Duodenal mucosa (tissue), 2 donors: Measurements from ENCODE around the gene SMARCAD1.
"Not testable (repeated sequence)": the region's sequence is repeated elsewhere in the genome, so short reads cannot be mapped to it uniquely, and the experiment has no call there.

Experiments used
- H3K27ac ChIP-seq: one replicate; pipeline ENCODE4 v1.7.0; 2013; ENCODE audit warnings: low read depth, low read length
- H3K27me3 ChIP-seq, 2 donors: one replicate each; pipeline ENCODE4 v1.7.0; 2013; ENCODE audit warnings: low read length in 2 of 2, control low read depth in 1 of 2; ENCODE audit not compliant: insufficient read depth in 2 of 2, control insufficient read depth in 1 of 2
- H3K36me3 ChIP-seq, 2 donors: one replicate each; pipeline ENCODE4 v1.7.0; 2013; ENCODE audit warnings: low read length in 2 of 2, control low read depth in 1 of 2; ENCODE audit not compliant: insufficient read depth in 2 of 2, control insufficient read depth in 1 of 2
- H3K4me1 ChIP-seq, 2 donors: one replicate each; pipeline ENCODE4 v1.7.0; 2013; ENCODE audit warnings: low read length in 2 of 2, control low read depth in 1 of 2; ENCODE audit not compliant: insufficient read depth in 2 of 2, control insufficient read depth in 1 of 2
- H3K4me3 ChIP-seq, 2 donors: one replicate each; pipeline ENCODE4 v1.7.0; 2013; ENCODE audit warnings: low read length in 2 of 2, low read depth in 1 of 2
- H3K9ac ChIP-seq, 2 donors: one replicate each; pipeline ENCODE4 v1.7.0; 2013; ENCODE audit warnings: low read length in 2 of 2, low read depth in 1 of 2
- H3K9me3 ChIP-seq, 2 donors: one replicate each; pipeline ENCODE4 v1.7.0; 2013; ENCODE audit warnings: low read length in 2 of 2, control low read depth in 1 of 2; ENCODE audit not compliant: control insufficient read depth in 1 of 2

Gene SMARCAD1

DNA sequence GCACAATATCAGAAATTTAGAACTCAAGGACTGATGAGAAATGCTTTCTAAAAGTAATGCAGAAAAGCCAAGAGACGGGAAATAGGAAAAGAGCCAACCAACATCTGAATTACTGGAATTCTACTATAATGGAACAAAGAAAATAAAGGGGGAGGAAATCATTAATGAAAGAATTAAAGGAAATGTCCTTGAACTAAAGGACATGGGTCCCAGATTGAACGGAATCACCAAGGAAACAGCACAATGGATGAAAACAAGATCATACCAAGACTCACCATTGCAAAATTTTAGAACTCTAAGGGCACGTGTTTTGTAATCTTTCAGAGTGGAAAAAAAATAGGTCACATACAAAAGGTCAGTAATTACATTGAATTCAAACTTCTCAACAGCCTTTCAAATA lies 99.0 kb downstream of the SMARCAD1 start:
- Histone ChIP-seq H3K9ac (no peak overlapping the region), H3K27ac (no peak overlapping the region), H3K36me3 (no peaks in the 10 kb centered on the region), H3K9me3 (no peaks in the 10 kb centered on the region), H3K4me3 (no peak overlapping the region), H3K27me3 (no peaks in the 10 kb centered on the region), H3K4me1 (no peaks in the 10 kb centered on the region)

DNA sequence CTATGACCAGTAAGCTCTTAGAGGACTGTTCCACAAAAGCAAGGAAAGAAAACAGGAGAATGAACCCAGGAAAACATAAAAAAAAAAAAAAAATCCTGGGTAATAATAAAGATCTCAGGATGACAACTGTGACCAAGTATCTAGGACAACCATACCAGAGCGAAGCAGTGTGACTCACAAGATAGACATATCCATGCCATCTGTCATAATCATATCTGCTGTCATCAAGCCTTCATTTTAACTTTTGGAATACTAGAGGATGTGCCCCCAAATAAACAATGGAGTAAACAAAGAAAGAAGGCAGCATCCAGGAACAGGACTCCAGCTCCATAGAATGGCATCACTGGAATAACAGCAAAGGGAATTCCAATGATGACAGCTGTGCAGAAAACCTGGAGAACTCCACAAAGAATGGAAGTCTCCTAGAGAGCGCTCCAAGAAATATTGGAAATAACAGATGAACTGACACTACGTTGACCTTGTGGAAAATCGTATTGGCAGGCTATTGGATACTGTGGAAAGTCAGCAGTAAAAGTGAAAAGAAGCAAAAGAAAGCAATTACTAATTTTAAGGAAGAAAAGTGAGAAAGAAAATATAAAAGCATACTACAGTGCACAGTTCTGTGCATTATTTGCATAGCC lies 99.7 kb downstream of the SMARCAD1 start:
- Histone ChIP-seq H3K4me1 (no peaks in the 10 kb centered on the region), H3K36me3 (no peaks in the 10 kb centered on the region), H3K4me3 (no peak overlapping the region), H3K9ac (no peak overlapping the region), H3K27ac (no peak overlapping the region), H3K9me3 (no peaks in the 10 kb centered on the region), H3K27me3 (no peaks in the 10 kb centered on the region)

DNA sequence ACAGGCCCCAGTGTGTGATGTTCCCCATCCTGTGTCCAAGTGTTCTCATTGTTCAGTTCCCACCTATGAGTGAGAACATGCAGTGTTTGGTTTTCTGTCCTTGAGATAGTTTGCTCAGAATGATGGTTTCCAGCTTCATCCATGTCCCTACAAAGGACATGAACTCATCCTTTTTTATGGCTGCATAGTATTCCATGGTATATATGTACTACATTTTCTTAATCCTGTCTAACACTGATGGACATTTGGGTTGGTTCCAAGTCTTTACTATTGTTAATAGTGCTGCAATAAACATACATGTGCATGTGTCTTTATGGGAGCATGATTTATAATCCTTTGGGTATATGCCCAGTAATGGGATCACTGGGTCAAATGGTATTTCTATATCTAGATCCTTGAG lies 112.3 kb downstream of the SMARCAD1 start:
- not testable (repeated sequence) for H3K4me3 ChIP-seq, H3K27ac ChIP-seq, H3K9me3 ChIP-seq, H3K4me1 ChIP-seq, H3K36me3 ChIP-seq, H3K27me3 ChIP-seq, H3K9ac ChIP-seq

DNA sequence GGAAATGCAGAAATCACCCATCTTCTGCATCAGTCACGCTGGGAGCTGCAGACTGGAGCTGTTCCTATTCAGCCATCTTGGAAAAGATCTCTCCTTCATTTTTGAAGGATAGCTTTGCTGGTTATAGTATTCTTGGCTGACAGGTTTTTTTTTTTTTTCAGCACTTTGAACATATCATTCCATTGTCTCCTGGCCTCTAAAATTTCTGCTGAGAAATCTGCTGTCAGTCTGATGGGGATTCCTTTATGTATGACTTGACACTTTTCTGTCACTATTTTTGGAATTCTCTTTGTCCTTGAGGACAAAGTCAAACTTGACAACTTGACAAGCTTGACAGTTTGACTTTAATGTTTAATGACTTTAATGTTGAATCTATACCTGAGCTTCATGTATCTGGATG lies 118.2 kb downstream of the SMARCAD1 start:
- Histone ChIP-seq H3K27me3 (no peaks in the 10 kb centered on the region), H3K36me3 (no peaks in the 10 kb centered on the region), H3K9ac (no peak overlapping the region), H3K9me3 (peaks cover 19 to 25% of the 10 kb centered on the region in 2 donors), H3K4me3 (no peak overlapping the region), H3K27ac (no peak overlapping the region), H3K4me1 (no peaks in the 10 kb centered on the region)

DNA sequence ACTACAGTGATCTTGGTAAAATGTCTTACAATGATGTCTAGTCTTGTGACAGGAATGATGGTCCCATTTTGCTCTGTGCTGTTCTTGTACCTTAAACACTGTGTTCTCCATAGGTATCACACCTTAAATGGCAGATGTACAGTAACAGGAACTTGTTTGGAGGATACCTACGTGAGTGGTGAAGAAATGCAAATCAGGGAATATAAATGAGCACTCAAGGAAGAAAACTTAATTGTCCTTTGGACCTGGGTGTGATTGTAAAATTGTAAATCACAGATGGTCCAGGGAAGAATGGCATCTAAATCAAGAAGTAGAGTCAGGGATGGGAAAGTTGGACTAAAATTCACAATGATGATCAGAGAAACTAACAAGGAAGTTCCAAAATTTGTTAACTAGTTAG lies 122.3 kb downstream of the SMARCAD1 start:
- Histone ChIP-seq H3K9ac (no peak overlapping the region), H3K27me3 (no peaks in the 10 kb centered on the region), H3K27ac (no peak overlapping the region), H3K36me3 (no peaks in the 10 kb centered on the region), H3K4me1 (no peaks in the 10 kb centered on the region), H3K9me3 (peaks cover 19 to 25% of the 10 kb centered on the region in 2 donors), H3K4me3 (no peak overlapping the region)

DNA sequence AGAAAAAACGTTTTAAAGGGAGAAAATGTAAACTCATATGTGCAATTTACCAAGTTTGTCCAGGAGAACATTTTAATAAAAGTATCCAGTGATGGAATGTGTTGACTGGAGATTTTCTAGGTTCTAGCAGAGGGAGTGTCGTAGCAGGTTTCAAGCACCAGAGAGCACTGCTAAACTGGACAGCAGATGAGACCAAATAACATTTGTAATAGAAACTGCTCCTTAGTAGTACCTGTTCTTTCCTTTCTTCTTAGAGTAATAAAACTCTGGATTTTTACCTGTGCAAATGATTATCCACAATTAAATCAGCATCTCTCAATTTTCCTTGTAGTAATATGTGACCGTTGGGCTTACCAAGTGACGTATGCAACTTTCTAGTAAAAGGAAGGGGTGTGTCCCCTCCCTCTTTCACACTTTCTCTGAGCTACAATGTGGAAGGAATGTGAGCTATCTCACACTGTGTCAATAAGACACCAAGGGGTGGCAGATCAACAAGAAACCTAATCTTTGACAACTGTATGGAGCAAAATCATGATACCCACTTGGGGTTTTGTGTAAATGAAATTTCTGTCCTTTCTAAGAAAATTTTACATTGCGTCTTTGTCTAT lies 125.4 kb downstream of the SMARCAD1 start:
- Histone ChIP-seq H3K4me3 (no peak overlapping the region), H3K9me3 (no peaks in the 10 kb centered on the region), H3K9ac (no peak overlapping the region), H3K4me1 (no peaks in the 10 kb centered on the region), H3K36me3 (no peaks in the 10 kb centered on the region), H3K27me3 (no peaks in the 10 kb centered on the region), H3K27ac (no peak overlapping the region)

DNA sequence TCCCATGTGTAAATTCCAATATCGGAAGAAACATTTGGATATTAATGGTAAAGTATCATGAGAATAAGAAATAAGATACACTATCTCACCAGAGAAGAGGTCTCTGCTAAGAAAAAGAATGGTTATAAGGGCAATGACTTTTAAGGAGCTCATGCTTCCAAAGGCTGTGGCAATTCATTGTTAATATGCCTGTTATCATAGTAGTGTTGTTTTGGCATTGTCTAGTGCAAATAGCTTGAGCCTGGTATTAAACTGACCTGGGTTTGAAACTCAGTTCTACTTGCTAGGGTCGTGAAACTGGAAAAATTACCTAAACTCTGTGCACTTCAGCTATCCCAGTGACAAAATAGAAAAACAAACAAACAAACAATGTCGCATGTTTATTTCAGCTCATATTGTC lies 126.2 kb downstream of the SMARCAD1 start:
- H3K9me3 ChIP-seq: no peaks in the 10 kb centered on the region
- H3K4me3 ChIP-seq: no peak overlapping the region
- no peaks in the 10 kb centered on the region for H3K36me3 ChIP-seq
- no peak overlapping the region for H3K9ac ChIP-seq
- no peaks in the 10 kb centered on the region for H3K27me3 ChIP-seq
- H3K4me1 ChIP-seq: no peaks in the 10 kb centered on the region
- no peak overlapping the region for H3K27ac ChIP-seq

DNA sequence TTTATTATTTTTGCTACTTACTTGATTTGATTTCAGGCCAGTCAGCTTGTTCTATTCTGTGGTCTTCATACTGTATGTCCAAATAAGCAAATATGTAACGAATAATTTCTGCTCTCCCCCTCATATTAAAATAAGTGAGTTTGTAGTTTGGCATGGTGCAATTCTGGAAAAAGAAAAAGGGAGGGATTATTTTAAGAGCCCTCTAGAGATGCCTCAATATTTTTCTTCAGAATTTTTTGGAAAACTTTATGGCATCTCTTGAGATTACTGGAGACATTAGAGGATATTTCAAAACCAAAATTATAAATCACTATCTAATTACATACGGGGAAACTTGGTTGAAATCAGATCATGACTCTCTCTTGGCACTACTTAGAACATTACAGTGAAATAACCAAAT lies 126.8 kb downstream of the SMARCAD1 start:
- H3K27ac ChIP-seq: no peak overlapping the region

DNA sequence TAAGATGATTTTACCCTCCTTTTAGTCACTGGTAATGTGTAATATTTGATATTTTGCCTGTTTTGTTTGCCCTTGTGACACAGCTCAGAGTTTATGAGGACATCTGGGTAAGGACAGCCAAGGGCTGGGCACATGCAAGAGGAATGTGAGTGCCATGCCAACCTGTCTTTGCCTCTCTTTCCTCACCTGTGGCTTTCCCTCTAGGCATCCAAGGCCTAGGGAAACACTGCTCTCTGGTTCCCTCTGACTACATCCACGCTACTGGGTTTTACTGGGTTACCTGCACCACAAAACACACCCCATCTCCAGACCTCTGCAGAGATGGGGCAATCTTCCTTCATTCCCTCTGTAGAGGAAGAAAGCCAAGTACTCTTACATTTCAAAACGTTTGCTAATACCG lies 127.3 kb downstream of the SMARCAD1 start:
- Histone ChIP-seq H3K36me3 (no peaks in the 10 kb centered on the region), H3K9ac (no peak overlapping the region), H3K27ac (no peak overlapping the region), H3K9me3 (no peaks in the 10 kb centered on the region), H3K4me3 (no peak overlapping the region), H3K4me1 (no peaks in the 10 kb centered on the region), H3K27me3 (no peaks in the 10 kb centered on the region)

More for the DNA sequence above, 126.8 kb downstream of the SMARCAD1 start:
- Histone ChIP-seq H3K4me1 (no peaks in the 10 kb centered on the region), H3K4me3 (no peak overlapping the region), H3K27me3 (no peaks in the 10 kb centered on the region), H3K36me3 (no peaks in the 10 kb centered on the region), H3K9me3 (no peaks in the 10 kb centered on the region), H3K9ac (no peak overlapping the region)

DNA sequence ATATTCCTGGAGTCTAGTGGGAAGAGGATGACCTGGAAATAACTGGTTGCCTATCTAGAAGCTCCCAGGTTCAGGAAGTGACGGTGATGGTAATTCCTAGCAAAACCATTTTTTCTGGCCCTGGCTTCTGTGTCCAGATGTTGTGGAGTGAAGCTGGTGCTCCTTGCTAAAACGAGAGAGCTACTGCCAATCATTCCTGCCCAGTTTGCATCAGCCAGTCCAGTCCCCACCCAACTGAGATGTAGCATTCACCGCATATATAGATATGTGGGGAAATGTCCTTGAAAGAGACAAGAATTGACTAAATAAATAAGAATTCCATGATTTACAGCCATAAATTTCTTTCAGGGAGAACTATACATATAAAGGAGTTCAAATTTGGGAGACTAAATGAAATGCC lies 128.6 kb downstream of the SMARCAD1 start:
- H3K27ac ChIP-seq: no peak overlapping the region
- H3K9me3 ChIP-seq: no peaks in the 10 kb centered on the region
- H3K9ac ChIP-seq: no peak overlapping the region
- no peak overlapping the region for H3K4me3 ChIP-seq
- H3K36me3 ChIP-seq: no peaks in the 10 kb centered on the region
- H3K4me1 ChIP-seq: no peaks in the 10 kb centered on the region
- H3K27me3 ChIP-seq: no peaks in the 10 kb centered on the region
